Neural cell (in vitro differentiated cells): ENCODE measurements around the gene UBD. TPM values are rescaled to one million over a fixed set of nuclear protein-coding genes. Genes with fewer than 3 reads are reported as not detected.

Experiments used
- H2AFZ ChIP-seq: fragments of 200-600, 300-800 bp; sonication (generic), shearing (Covaris generic); 2 replicates; pipeline ENCODE4 v1.6.0; 2014; ENCODE audit warnings: low read depth, mild to moderate bottlenecking, antibody characterized with exemption, low read length, moderate library complexity
- H3F3A ChIP-seq: fragments of 200-600 bp; shearing (Covaris generic); 2 replicates; pipeline ENCODE4 v1.6.1; 2016; ENCODE audit warnings: mild to moderate bottlenecking, moderate library complexity, mixed read lengths, antibody characterized with exemption, low read length; ENCODE audit not compliant: insufficient read depth, poor library complexity, severe bottlenecking
- H3K27ac ChIP-seq: fragments of 200-600, 300-800 bp; sonication (generic), shearing (Covaris generic); 2 replicates; pipeline ENCODE4 v1.5.1; 2014; ENCODE audit warnings: mild to moderate bottlenecking, low read length, moderate library complexity
- H3K27me3 ChIP-seq: fragments of 300-800, 200-600 bp; sonication (generic), shearing (Covaris generic); 2 replicates; pipeline ENCODE4 v1.6.0; 2014; ENCODE audit warnings: mild to moderate bottlenecking, low read depth, low read length, moderate library complexity; ENCODE audit not compliant: insufficient read depth
- H3K36me3 ChIP-seq: fragments of 300-800, 200-600 bp; sonication (generic), shearing (Covaris generic); 2 replicates; pipeline ENCODE4 v1.5.1; 2014; ENCODE audit warnings: mild to moderate bottlenecking, antibody characterized with exemption, low read length, moderate library complexity; ENCODE audit not compliant: insufficient read depth
- H3K4me2 ChIP-seq: fragments of 300-800, 200-600 bp; sonication (generic), shearing (Covaris generic); 2 replicates; pipeline ENCODE4 v1.6.0; 2014; ENCODE audit warnings: mild to moderate bottlenecking, low read length
- H3K4me3 ChIP-seq: fragments of 300-800, 200-600 bp; sonication (generic), shearing (Covaris generic); 2 replicates; pipeline ENCODE4 v1.5.1; 2014; ENCODE audit warnings: mild to moderate bottlenecking, low read length, moderate library complexity
- H3K79me2 ChIP-seq: fragments of 200-600 bp; shearing (Covaris generic); replicated peaks from 2 replicates; pipeline ENCODE4 v1.6.0; 2014; ENCODE audit warnings: mild to moderate bottlenecking, low read length, moderate library complexity; ENCODE audit not compliant: insufficient read depth
- H3K9ac ChIP-seq: fragments of 300-800, 200-600 bp; sonication (generic), shearing (Covaris generic); 2 replicates; pipeline ENCODE4 v1.6.1; 2016; ENCODE audit warnings: mild to moderate bottlenecking, low read length, mixed read lengths
- H3K9me2 ChIP-seq: fragments of 200-600 bp; shearing (Covaris generic); 2 replicates; pipeline ENCODE4 v1.6.1; 2016; ENCODE audit warnings: mild to moderate bottlenecking, low read length, mixed read lengths; ENCODE audit not compliant: insufficient read depth
- H3K9me3 ChIP-seq: fragments of 200-600, 300-800 bp; sonication (generic), shearing (Covaris generic); 2 replicates; pipeline ENCODE4 v1.6.1; 2016; ENCODE audit warnings: mild to moderate bottlenecking, mixed run types, low read length, moderate library complexity, mixed read lengths
- H4K20me1 ChIP-seq: fragments of 200-600 bp; shearing (Covaris generic); 2 replicates; pipeline ENCODE4 v1.6.1; 2016; ENCODE audit warnings: mild to moderate bottlenecking, mixed run types; ENCODE audit not compliant: insufficient read depth
- CTCF ChIP-seq: fragments of 450-650 bp; IDR thresholded peaks from 2 replicates; pipeline ENCODE4 v1.5.1; 2014; ENCODE audit warnings: antibody characterized with exemption, mild to moderate bottlenecking, moderate library complexity; ENCODE audit not compliant: poor library complexity, severe bottlenecking
- EP300 ChIP-seq: fragments of 450-650 bp; conservative IDR thresholded peaks from 2 replicates; pipeline ENCODE4 v1.6.1; 2014; ENCODE audit warnings: antibody characterized with exemption, mild to moderate bottlenecking, moderate library complexity; ENCODE audit not compliant: poor library complexity, severe bottlenecking
- EZH2 ChIP-seq: fragments of 200-600, 300-800 bp; shearing (Covaris generic), sonication (generic); IDR thresholded peaks from 2 replicates; pipeline ENCODE4 v1.6.1; 2014; ENCODE audit warnings: antibody characterized with exemption, low read length, borderline replicate concordance, mild to moderate bottlenecking; ENCODE audit not compliant: insufficient read depth, poor library complexity, severe bottlenecking
- MXI1 ChIP-seq: fragments of 450-650 bp; conservative IDR thresholded peaks from 2 replicates; pipeline ENCODE4 v1.6.1; 2014; ENCODE audit warnings: antibody characterized with exemption, mild to moderate bottlenecking; ENCODE audit not compliant: poor library complexity, severe bottlenecking
- POLR2AphosphoS5 ChIP-seq: IDR thresholded peaks from 2 replicates; pipeline ENCODE4 v1.6.1; 2012
- RAD21 ChIP-seq: fragments of 450-650 bp; conservative IDR thresholded peaks from 2 replicates; pipeline ENCODE4 v1.6.1; 2014; ENCODE audit warnings: antibody characterized with exemption, mild to moderate bottlenecking, moderate library complexity
- REST ChIP-seq: IDR thresholded peaks from 2 replicates; pipeline ENCODE4 v1.6.1; 2012; ENCODE audit warnings: borderline replicate concordance
- SMC3 ChIP-seq: fragments of 450-650 bp; conservative IDR thresholded peaks from 2 replicates; pipeline ENCODE4 v1.6.1; 2014; ENCODE audit warnings: antibody characterized with exemption, mild to moderate bottlenecking, moderate library complexity; ENCODE audit not compliant: poor library complexity
- TAF1 ChIP-seq: IDR thresholded peaks from 2 replicates; pipeline ENCODE4 v1.6.1; 2012; ENCODE audit warnings: low read depth
- polyA plus RNA-seq: library from polyadenylated mRNA; depleted of rRNA; stranded (reverse); fragments of >200 nt; gene quantifications from 2 replicates; pipeline ENCODE4 v1.2.3, GENCODE V29; 2014

Gene UBD
- polyA plus RNA-seq, 1 donor from 2014 or later = not detected

GRCh38 chr6:29521006-29521680, 38.4 kb downstream of the UBD start:
- H4K20me1 ChIP-seq = no peaks in the 10 kb centered on the region
- no peaks in the 10 kb centered on the region for H3K9me2 ChIP-seq
- H3K4me3 ChIP-seq = no peak overlapping the region
- H3K9me3 ChIP-seq = peaks cover 1% of the 10 kb centered on the region
- no peaks in the 10 kb centered on the region for H3K79me2 ChIP-seq
- no peak overlapping the region for H3K9ac ChIP-seq
- H3K4me2 ChIP-seq = no peak overlapping the region
- H3K36me3 ChIP-seq = no peaks in the 10 kb centered on the region
- no peaks in the 10 kb centered on the region for H3F3A ChIP-seq
- H2AFZ ChIP-seq = no peak overlapping the region
- no peak overlapping the region for H3K27ac ChIP-seq
- TF ChIP-seq EZH2 (no peak), POLR2AphosphoS5 (no peak), SMC3 (no peak), MXI1 (no peak), EP300 (no peak), CTCF (no peak), TAF1 (no peak), RAD21 (no peak)
- H3K27me3 ChIP-seq = no peaks in the 10 kb centered on the region

GRCh38 chr6:29520232-29520631, 39.3 kb downstream of the UBD start:
- Histone ChIP-seq H3K36me3 (no peaks in the 10 kb centered on the region), H3K4me3 (no peak overlapping the region), H2AFZ (no peak overlapping the region), H3K79me2 (no peaks in the 10 kb centered on the region), H3K9me3 (peaks cover 5% of the 10 kb centered on the region), H3F3A (no peaks in the 10 kb centered on the region), H3K27me3 (no peaks in the 10 kb centered on the region), H3K27ac (no peak overlapping the region), H4K20me1 (no peaks in the 10 kb centered on the region), H3K9me2 (no peaks in the 10 kb centered on the region), H3K4me2 (no peak overlapping the region), H3K9ac (no peak overlapping the region)
- TF ChIP-seq CTCF (no peak), REST (no peak), TAF1 (no peak), RAD21 (no peak), SMC3 (no peak), EZH2 (no peak), EP300 (no peak)
